Smooth muscle cell (in vitro differentiated cells): ENCODE measurements around the gene C8G. TPM values are rescaled to one million over a fixed set of nuclear protein-coding genes. Genes with fewer than 3 reads are reported as not detected.

ENCODE experiments used
- DNase-seq: peaks from one replicate; lab custom pipeline; 2025; ENCODE audit not compliant: unreplicated experiment; lab: John Stamatoyannopoulos, UW
- H2AFZ ChIP-seq: fragments of 200-600 bp; sonication (generic); 2 replicates; pipeline ENCODE4 v1.6.0; 2016; ENCODE audit warnings: antibody characterized with exemption, low read depth, mild to moderate bottlenecking
- H3F3A ChIP-seq: fragments of 200-600 bp; sonication (generic); 2 replicates; pipeline ENCODE4 v1.6.0; 2017; ENCODE audit warnings: antibody characterized with exemption, low read depth
- H3K27ac ChIP-seq: fragments of 200-600 bp; sonication (generic); 2 replicates; pipeline ENCODE4 v1.5.1; 2016; ENCODE audit warnings: low read depth, mild to moderate bottlenecking
- H3K27me3 ChIP-seq: fragments of 200-600 bp; sonication (generic); 2 replicates; pipeline ENCODE4 v1.6.1; 2016; ENCODE audit warnings: low read depth, mild to moderate bottlenecking
- H3K36me3 ChIP-seq: fragments of 200-600 bp; sonication (generic); 2 replicates; pipeline ENCODE4 v1.5.1; 2016; ENCODE audit warnings: low read depth
- H3K4me1 ChIP-seq: fragments of 200-600 bp; sonication (generic); 2 replicates; pipeline ENCODE4 v1.5.1; 2016; ENCODE audit warnings: low read depth
- H3K4me2 ChIP-seq: fragments of 200-600 bp; sonication (generic); 2 replicates; pipeline ENCODE4 v1.6.0; 2016; ENCODE audit warnings: mild to moderate bottlenecking
- H3K4me3 ChIP-seq: fragments of 200-600 bp; sonication (generic); 2 replicates; pipeline ENCODE4 v1.5.1; 2016; ENCODE audit warnings: mild to moderate bottlenecking
- H3K79me2 ChIP-seq: fragments of 200-600 bp; sonication (generic); 2 replicates; pipeline ENCODE4 v1.6.0; 2016; ENCODE audit warnings: low read depth, mild to moderate bottlenecking
- H3K9ac ChIP-seq: fragments of 200-600 bp; sonication (generic); 2 replicates; pipeline ENCODE4 v1.6.0; 2016; ENCODE audit warnings: low read depth
- H3K9me3 ChIP-seq: fragments of 200-600 bp; sonication (generic); replicated peaks from 2 replicates; pipeline ENCODE4 v1.5.1; 2016; ENCODE audit warnings: low read depth
- H4K20me1 ChIP-seq: fragments of 200-600 bp; sonication (generic); 2 replicates; pipeline ENCODE4 v1.6.0; 2016; ENCODE audit warnings: low read depth
- CTCF ChIP-seq: fragments of 200-600 bp; sonication (generic); IDR thresholded peaks from 2 replicates; pipeline ENCODE4 v1.5.1; 2017; ENCODE audit warnings: borderline replicate concordance, mild to moderate bottlenecking, antibody characterized with exemption; ENCODE audit not compliant: insufficient read depth, poor library complexity, severe bottlenecking
- WGBS: methylation state at CpG from one replicate; pipeline ENCODE4 v1.1.7; 2016; ENCODE audit warnings: low lambda C conversion rate; 5-methylcytosine and 5-hydroxymethylcytosine counted together
- polyA plus RNA-seq: library from polyadenylated mRNA; unstranded; fragments of >200 nt; fragmentation: Nextera tagmentation; extraction: Ambion mirVana; gene quantifications from 2 replicates; pipeline ENCODE4 v1.2.1, GENCODE V29; 2016
- total RNA-seq: library from RNA; depleted of rRNA; stranded (reverse); fragments of >200 nt; gene quantifications from 2 replicates; pipeline ENCODE4 v1.2.3, GENCODE V29; 2014

Gene C8G
- total and polyA plus RNA-seq, 2 experiments from 2014 or later = 1.4 TPM; not detected in 1

- Histone ChIP-seq H3K27me3 (no peaks in the 10 kb centered on the region), H3K36me3 (no peaks in the 10 kb centered on the region), H3K9me3 (no peaks in the 10 kb centered on the region), H2AFZ (no peak overlapping the region), H3K27ac (no peak overlapping the region), H3K4me2 (no peak overlapping the region), H3K79me2 (no peaks in the 10 kb centered on the region), H3K9ac (no peak overlapping the region), H3K4me1 (peaks cover 6% of the 10 kb centered on the region), H4K20me1 (no peaks in the 10 kb centered on the region), H3K4me3 (no peak overlapping the region), H3F3A (no peaks in the 10 kb centered on the region)
- no peak for TF ChIP-seq CTCF
- WGBS = 90% methylated on average over 42 of the region's 44 CpGs
- DNase-seq = no peak
These were observed 8.1 kb downstream of the C8G start for GRCh38 chr9:136952876-136953770.

DNA sequence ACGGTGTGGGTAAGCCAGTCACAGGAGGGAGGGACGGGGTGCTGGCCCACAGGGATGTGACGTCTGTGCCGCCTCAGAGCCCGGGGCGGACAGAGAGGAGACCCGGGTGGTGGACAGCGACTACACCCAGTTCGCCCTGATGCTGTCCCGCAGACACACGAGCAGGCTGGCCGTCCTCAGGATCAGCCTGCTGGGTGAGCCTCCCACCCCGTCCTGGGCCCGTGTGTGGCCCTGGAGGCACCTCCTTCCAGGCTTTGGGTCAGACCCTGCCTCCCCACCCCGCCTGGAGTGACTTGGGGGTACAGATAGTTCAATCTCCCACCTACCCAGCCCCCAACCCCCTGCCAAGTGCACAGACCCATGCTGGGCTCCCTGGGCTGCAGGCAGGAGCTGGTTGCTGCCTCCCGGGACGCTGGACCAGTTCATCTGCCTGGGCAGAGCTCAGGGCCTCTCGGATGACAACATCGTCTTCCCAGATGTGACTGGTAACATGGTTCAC lies 8.8 kb downstream of the C8G start:
- Histone ChIP-seq H2AFZ (no peak overlapping the region), H3F3A (no peaks in the 10 kb centered on the region), H3K36me3 (no peaks in the 10 kb centered on the region), H3K4me3 (no peak overlapping the region), H4K20me1 (no peaks in the 10 kb centered on the region), H3K9ac (no peak overlapping the region), H3K9me3 (no peaks in the 10 kb centered on the region), H3K27me3 (no peaks in the 10 kb centered on the region), H3K79me2 (no peaks in the 10 kb centered on the region), H3K4me2 (no peak overlapping the region), H3K4me1 (peaks cover 6% of the 10 kb centered on the region), H3K27ac (no peak overlapping the region)
- 83% methylated on average over 19 of the region's 19 CpGs for WGBS
- no peak for DNase-seq
- TF ChIP-seq CTCF = no peak

DNA sequence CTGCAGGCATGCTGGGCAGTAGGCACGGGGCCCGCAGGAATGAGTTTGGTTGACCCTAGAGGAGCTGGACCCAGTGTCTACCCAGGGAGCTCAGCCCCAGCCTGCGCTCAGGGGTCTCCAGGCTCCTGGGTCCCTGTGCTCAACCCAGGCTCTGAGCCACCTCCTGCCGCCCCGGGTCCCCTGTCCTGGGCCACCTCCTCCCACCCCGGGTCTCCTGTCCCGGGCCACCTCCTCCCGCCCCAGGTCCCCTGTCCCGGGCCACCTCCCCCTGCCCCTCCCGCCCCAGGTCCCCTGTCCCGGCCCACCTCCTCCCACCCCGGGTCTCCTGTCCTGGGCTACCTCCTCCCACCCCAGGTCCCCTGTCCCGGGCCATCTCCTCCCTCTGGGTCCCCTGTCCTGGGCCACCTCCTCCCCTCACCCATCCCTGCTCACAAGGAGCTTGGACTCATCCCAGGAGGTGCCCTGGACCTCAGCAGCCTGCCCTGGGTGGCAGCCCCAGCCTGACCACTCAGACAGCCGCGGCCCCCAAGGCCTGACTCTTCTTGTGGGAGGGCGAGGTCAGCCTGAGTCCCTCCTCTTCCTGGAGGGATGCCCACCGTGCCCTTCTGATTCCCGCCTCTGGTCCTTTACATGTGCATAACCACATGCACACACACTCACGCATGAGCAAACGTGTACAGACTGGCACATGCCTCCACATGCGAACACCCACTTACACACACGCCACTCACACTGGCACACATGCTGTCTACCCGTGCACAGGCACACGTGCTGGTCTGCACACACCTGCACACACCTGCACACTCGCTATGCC lies 9.4 kb downstream of the C8G start:
- Histone ChIP-seq H3K4me2 (no peak overlapping the region), H3K4me3 (no peak overlapping the region), H3F3A (no peaks in the 10 kb centered on the region), H2AFZ (no peak overlapping the region), H3K4me1 (peaks cover 6% of the 10 kb centered on the region), H3K9me3 (no peaks in the 10 kb centered on the region), H4K20me1 (no peaks in the 10 kb centered on the region), H3K36me3 (no peaks in the 10 kb centered on the region), H3K27ac (no peak overlapping the region), H3K79me2 (no peaks in the 10 kb centered on the region), H3K27me3 (no peaks in the 10 kb centered on the region), H3K9ac (no peak overlapping the region)
- no peak for TF ChIP-seq CTCF
- DNase-seq = no peak
- 91% methylated on average over 14 of the region's 25 CpGs for WGBS
